ENCODE data around the gene SPNS2. TPM values are rescaled to one million over a fixed set of nuclear protein-coding genes. Genes with fewer than 3 reads are reported as not detected.

Gene SPNS2
- total RNA-seq, 1 experiment from 2014 or later = 1.6 TPM

DNA sequence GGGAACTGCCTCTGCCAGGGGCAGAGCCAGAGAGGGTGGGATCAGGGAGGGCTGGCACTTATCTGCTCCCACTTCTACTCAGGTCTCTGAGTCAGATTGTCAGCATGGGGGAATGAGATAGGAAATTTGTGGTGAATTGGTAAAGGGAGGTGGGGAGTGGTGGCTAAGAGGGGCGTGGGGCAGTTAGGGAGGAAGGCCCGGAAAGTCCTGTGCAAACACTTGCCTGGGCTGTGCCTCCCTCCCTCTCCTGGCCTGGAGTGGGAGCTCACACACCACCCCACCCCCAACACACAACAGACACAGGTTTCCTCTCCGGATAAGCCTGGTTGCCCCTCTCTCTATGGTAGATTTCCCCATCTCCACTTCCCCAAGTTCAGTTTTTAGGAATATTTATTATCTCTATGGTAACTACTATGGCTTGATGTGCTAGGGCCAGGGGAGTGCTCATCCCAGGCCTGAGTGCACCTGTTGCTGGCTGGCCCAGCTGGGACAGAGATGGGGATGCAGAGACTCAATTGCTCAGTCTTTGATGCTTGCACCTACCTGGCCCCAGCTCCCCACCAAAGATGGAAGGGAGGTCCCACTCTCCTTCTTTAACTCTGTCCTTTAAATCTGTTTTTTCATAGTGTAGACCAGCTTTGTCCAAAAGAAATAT lies 2.7 kb downstream of the SPNS2 start:
- RAD21 ChIA-PET (ENCODE audit: low non-redundant PET in 1 of 2, low total read pairs in 2 of 2, uncharacterized antibody in 2 of 2, unreplicated experiment in 2 of 2) = no interaction called here
- TF ChIP-seq REST (IDR thresholded peaks at IDR 0.05; ENCODE audit: low read depth) = no peak
- TF ChIP-seq CBX3 (IDR thresholded peaks at IDR 0.05; ENCODE audit: low read depth) = no peak
- ATAC-seq (no peak), DNase-seq (ENCODE audit: low read depth, low spot score) (no peak)
- CTCF ChIA-PET = no interaction called here
- BruUV-seq (replicated peaks) = no TSS peak
- Histone ChIP-seq H3K36me3 (ENCODE audit: control insufficient read depth in 1 of 2, insufficient read depth in 2 of 2, low read length in 2 of 2) (no peaks in the 10 kb centered on the region), H3K9me2 (ENCODE audit: insufficient read depth) (no peaks in the 10 kb centered on the region), H3K4me2 (ENCODE audit: low read length) (no peak overlapping the region), H3K79me2 (ENCODE audit: insufficient read depth, low read length) (no peaks in the 10 kb centered on the region), H3K4me1 (ENCODE audit: control insufficient read depth in 1 of 2, insufficient read depth in 2 of 2, low read length in 2 of 2) (peaks cover 4 to 46% of the 10 kb centered on the region in 2 experiments; a peak in 3 of 4 replicates), H2AFZ (ENCODE audit: low read depth, low read length, poor library complexity, severe bottlenecking) (no peak overlapping the region), H3K9me3 (ENCODE audit: control insufficient read depth in 1 of 2, insufficient read depth in 1 of 2, low read depth in 1 of 2, low read length in 2 of 2) (no peaks in the 10 kb centered on the region), H3K27me3 (ENCODE audit: insufficient read depth, low read length) (no peaks in the 10 kb centered on the region), H4K20me1 (ENCODE audit: insufficient read depth) (no peaks in the 10 kb centered on the region), H3K9ac (ENCODE audit: low read length) (no peak overlapping the region), H3K27ac (ENCODE audit: low read depth, low read length) (no peak overlapping the region), H3K4me3 (replicated peaks in 1 of 2; ENCODE audit: low read depth in 1 of 2, low read length in 2 of 2) (no peak overlapping the region)
- intact Hi-C loops (cut with micrococcal nuclease) = no loop called here
- POLR2A ChIA-PET = interaction anchor here (0.7 kb wide), 1 partner anchor 99 kb away, joined by 4 read pairs; no protein-coding TSS in a partner anchor

- H3K4me1 ChIP-seq (ENCODE audit: control insufficient read depth in 1 of 2, insufficient read depth in 2 of 2, low read length in 2 of 2) = peaks cover 4 to 41% of the 10 kb centered on the region in 2 experiments; a peak in 3 of 4 replicates
- no peak overlapping the region for H3K27ac ChIP-seq (ENCODE audit: low read depth, low read length)
- CTCF ChIA-PET = no interaction called here
- no peak overlapping the region for H3K4me2 ChIP-seq (ENCODE audit: low read length)
- H3K36me3 ChIP-seq (ENCODE audit: control insufficient read depth in 1 of 2, insufficient read depth in 2 of 2, low read length in 2 of 2) = no peaks in the 10 kb centered on the region
- H3K79me2 ChIP-seq (ENCODE audit: insufficient read depth, low read length) = no peaks in the 10 kb centered on the region
- no peak overlapping the region for H3K9ac ChIP-seq (ENCODE audit: low read length)
- TF ChIP-seq RAD21 (IDR thresholded peaks at IDR 0.05; ENCODE audit: low read depth) (no peak), SP1 (IDR thresholded peaks at IDR 0.05; ENCODE audit: low read depth) (no peak), POLR2AphosphoS5 (IDR thresholded peaks at IDR 0.05; ENCODE audit: low read depth, low read length) (no peak)
- no peaks in the 10 kb centered on the region for H3K9me2 ChIP-seq (ENCODE audit: insufficient read depth)
- H4K20me1 ChIP-seq (ENCODE audit: insufficient read depth) = no peaks in the 10 kb centered on the region
- DNase-seq (ENCODE audit: low read depth, low spot score) (no peak), ATAC-seq (no peak)
- BruUV-seq (replicated peaks) = no TSS peak
- intact Hi-C loops (cut with micrococcal nuclease) = no loop called here
- no peaks in the 10 kb centered on the region for H3K9me3 ChIP-seq (ENCODE audit: control insufficient read depth in 1 of 2, insufficient read depth in 1 of 2, low read depth in 1 of 2, low read length in 2 of 2)
- RAD21 ChIA-PET (ENCODE audit: low non-redundant PET in 1 of 2, low total read pairs in 2 of 2, uncharacterized antibody in 2 of 2, unreplicated experiment in 2 of 2) = no interaction called here
- no peak overlapping the region for H3K4me3 ChIP-seq (replicated peaks in 1 of 2; ENCODE audit: low read depth in 1 of 2, low read length in 2 of 2)
- H2AFZ ChIP-seq (ENCODE audit: low read depth, low read length, poor library complexity, severe bottlenecking) = no peak overlapping the region
- no peaks in the 10 kb centered on the region for H3K27me3 ChIP-seq (ENCODE audit: insufficient read depth, low read length)
- POLR2A ChIA-PET = no interaction called here
Measured at GRCh38 chr17:4502466-4503154, 3.9 kb downstream of the SPNS2 start.

Measured in HCT116 (cell line).